Activated CD4-positive, CD25-positive, alpha-beta regulatory T cell treated with anti-CD3 and anti-CD28 coated beads, Interleukin-2, amount 50 U/mL, for 72 hours (primary cell): ENCODE results near the gene NANOS2.
A peak's percentile ranks its signal among the peaks of the same experiment; 100 is the strongest.

ENCODE experiments used
- DNase-seq: peaks from one replicate; pipeline ENCODE4 v3.0.0; 2021

Gene NANOS2

GRCh38 chr19:45890877-45891276 is 23.7 kb downstream of the NANOS2 start:
- no peak for DNase-seq

- no peak for DNase-seq
Observed at GRCh38 chr19:45889210-45889885, 25.2 kb downstream of the NANOS2 start.

- DNase-seq, result no peak
Observed at GRCh38 chr19:45887200-45887710, 27.3 kb downstream of the NANOS2 start.

GRCh38 chr19:45886427-45887199 is 28.0 kb downstream of the NANOS2 start:
- peak; percentile 84 for DNase-seq

GRCh38 chr19:45885556-45886426 is 28.8 kb downstream of the NANOS2 start, which contains the start of gene IRF2BP1:
IRF2BP1 (minus strand) TSS chr19:45886141; CDS start chr19:45885774, 367 bp downstream.
- peak; percentile 85 for DNase-seq

- no peak for DNase-seq
Observed at GRCh38 chr19:45884682-45885555, 29.7 kb downstream of the NANOS2 start.

- no peak for DNase-seq
Observed at GRCh38 chr19:45883881-45884681, 30.5 kb downstream of the NANOS2 start.

- DNase-seq, result no peak
Observed at GRCh38 chr19:45883586-45883880, 31.0 kb downstream of the NANOS2 start.

GRCh38 chr19:45882652-45883585 is 31.7 kb downstream of the NANOS2 start:
- peak; percentile 87 for DNase-seq

- DNase-seq, result no peak
Observed at GRCh38 chr19:45881909-45882528, 32.6 kb downstream of the NANOS2 start.

GRCh38 chr19:45881082-45881908 is 33.3 kb downstream of the NANOS2 start:
- no peak for DNase-seq

GRCh38 chr19:45879971-45880370 is 34.6 kb downstream of the NANOS2 start:
- DNase-seq, result no peak

GRCh38 chr19:45879055-45879454 is 35.5 kb downstream of the NANOS2 start:
- DNase-seq, result no peak

- no peak for DNase-seq
Observed at GRCh38 chr19:45878043-45878794, 36.4 kb downstream of the NANOS2 start.

- no peak for DNase-seq
Observed at GRCh38 chr19:45876411-45877197, 38.0 kb downstream of the NANOS2 start.

- no peak for DNase-seq
Observed at GRCh38 chr19:45876161-45876410, 38.5 kb downstream of the NANOS2 start.

GRCh38 chr19:45874620-45874966 is 40.0 kb downstream of the NANOS2 start:
- DNase-seq, result no peak
